ENCODE data around the gene UBE2O. TPM values are rescaled to one million over a fixed set of nuclear protein-coding genes. Genes with fewer than 3 reads are reported as not detected.

UBE2O gene
- total RNA-seq, 1 experiment from 2014 or later, result 68.9 TPM

- TF ChIP-seq FOXP1 (CRISPR knock-in tag; IDR thresholded peaks at IDR 0.05; ENCODE audit: borderline replicate concordance) (no peak), EMX1 (CRISPR knock-in tag; IDR thresholded peaks at IDR 0.05) (no peak), ZNF281 (CRISPR knock-in tag; IDR thresholded peaks at IDR 0.05) (0 out of 2 replicates have a peak, but pooled peaks have one; percentile 50), CBFB (CRISPR knock-in tag; IDR thresholded peaks at IDR 0.05; ENCODE audit: low read depth) (no peak), MYBL2 (CRISPR knock-in tag; IDR thresholded peaks at IDR 0.05) (no peak; the same call in 1 of the 2 replicates), PREB (CRISPR knock-in tag; IDR thresholded peaks at IDR 0.05; ENCODE audit: borderline replicate concordance) (no peak; the same call in 1 of the 2 replicates), ESRRA (CRISPR knock-in tag; IDR thresholded peaks at IDR 0.05; ENCODE audit: borderline replicate concordance) (0 out of 2 replicates have a peak, but pooled peaks have one; percentile 25), IRF2 (CRISPR knock-in tag; IDR thresholded peaks at IDR 0.05; ENCODE audit: borderline replicate concordance, low read depth) (no peak), SP1 (CRISPR knock-in tag; conservative IDR thresholded peaks at IDR 0.05) (0 out of 2 replicates have a peak, but pooled peaks have one; percentile 33), HMGXB4 (CRISPR knock-in tag; IDR thresholded peaks at IDR 0.05) (peak; percentile 68; the same call in 1 of the 2 replicates), SMAD4 (CRISPR knock-in tag; IDR thresholded peaks at IDR 0.05) (no peak), STAT6 (CRISPR knock-in tag; conservative IDR thresholded peaks at IDR 0.05; ENCODE audit: low read depth) (no peak), USF1 (CRISPR knock-in tag; IDR thresholded peaks at IDR 0.05) (no peak), E2F4 (CRISPR knock-in tag; IDR thresholded peaks at IDR 0.05; ENCODE audit: borderline replicate concordance, low read depth) (no peak), ZNF425 (CRISPR knock-in tag; conservative IDR thresholded peaks at IDR 0.05) (no peak), TCF7 (CRISPR knock-in tag; IDR thresholded peaks at IDR 0.05; ENCODE audit: low read depth) (no peak), MXD4 (CRISPR knock-in tag; IDR thresholded peaks at IDR 0.05; ENCODE audit: borderline replicate concordance) (no peak), SOX15 (CRISPR knock-in tag; IDR thresholded peaks at IDR 0.05) (no peak), JAZF1 (CRISPR knock-in tag; IDR thresholded peaks at IDR 0.05) (no peak), ZNF396 (CRISPR knock-in tag; IDR thresholded peaks at IDR 0.05; ENCODE audit: borderline replicate concordance) (no peak), FOXK1 (CRISPR knock-in tag; IDR thresholded peaks at IDR 0.05) (0 out of 2 replicates have a peak, but pooled peaks have one; percentile 24), ETV6 (CRISPR knock-in tag; IDR thresholded peaks at IDR 0.05) (0 out of 2 replicates have a peak, but pooled peaks have one; percentile 36), ZNF416 (CRISPR knock-in tag; IDR thresholded peaks at IDR 0.05) (no peak)
Measured at GRCh38 chr17:76382803-76383545, 70.0 kb downstream of the UBE2O start (continued).
